SK-N-SH treated with all-trans-retinoic acid at 6 μM for 48 hours (cell line): ENCODE results near the gene FAM114A1.

Experiments used
- ATAC-seq: fragments of 200-7000 bp; cut with Tn5 transposase; 3 replicates; pipeline ENCODE4 v1.9.1; 2020; ENCODE audit warnings: mild to moderate bottlenecking, moderate library complexity
- ARNTL ChIP-seq: fragments of 450-650 bp; formaldehyde crosslinking; IDR thresholded peaks from 2 replicates; pipeline ENCODE4 v1.5.0; 2020; ENCODE audit warnings: low read depth, mild to moderate bottlenecking, moderate library complexity, borderline replicate concordance
- CREB5 ChIP-seq: fragments of 250-450 bp; sonication (Bioruptor Pico); IDR thresholded peaks from 2 replicates; pipeline ENCODE4 v1.5.1; 2020; ENCODE audit warnings: low read depth, mild to moderate bottlenecking, moderate library complexity
- CSDC2 ChIP-seq: fragments of 250-450 bp; sonication (Bioruptor Pico); IDR thresholded peaks from 2 replicates; pipeline ENCODE4 v1.5.0; 2020; ENCODE audit warnings: mild to moderate bottlenecking, moderate library complexity
- CSRNP3 ChIP-seq: fragments of 250-450 bp; sonication (Bioruptor Pico); IDR thresholded peaks from 2 replicates; pipeline ENCODE4 v1.5.1; 2021; ENCODE audit warnings: mild to moderate bottlenecking, moderate library complexity
- GLIS3 ChIP-seq: fragments of 250-450 bp; sonication (Bioruptor Pico); IDR thresholded peaks from 2 replicates; pipeline ENCODE4 v1.5.0; 2020; ENCODE audit warnings: mild to moderate bottlenecking, moderate library complexity
- PATZ1 ChIP-seq: fragments of 250-450 bp; sonication (Bioruptor Pico); IDR thresholded peaks from 2 replicates; pipeline ENCODE4 v1.8.0; 2020; ENCODE audit warnings: mild to moderate bottlenecking, moderate library complexity, borderline replicate concordance
- POU6F1 ChIP-seq: fragments of 250-450 bp; sonication (Bioruptor Pico); IDR thresholded peaks from 2 replicates; pipeline ENCODE4 v1.8.0; 2021; ENCODE audit warnings: low read depth, mild to moderate bottlenecking, moderate library complexity, borderline replicate concordance
- PPARA ChIP-seq: fragments of 250-450 bp; sonication (Bioruptor Pico); IDR thresholded peaks from 2 replicates; pipeline ENCODE4 v1.5.0; 2020; ENCODE audit warnings: mild to moderate bottlenecking, borderline replicate concordance
- SNAI2 ChIP-seq: fragments of 250-450 bp; sonication (Bioruptor Pico); IDR thresholded peaks from 2 replicates; pipeline ENCODE4 v1.5.0; 2020; ENCODE audit warnings: mild to moderate bottlenecking, moderate library complexity
- TCF4 ChIP-seq: fragments of 250-450 bp; sonication (Bioruptor Pico); IDR thresholded peaks from 2 replicates; pipeline ENCODE4 v1.8.0; 2021; ENCODE audit warnings: mild to moderate bottlenecking, moderate library complexity, borderline replicate concordance
- TOX ChIP-seq: fragments of 250-450 bp; sonication (Bioruptor Pico); IDR thresholded peaks from 2 replicates; pipeline ENCODE4 v1.8.0; 2021; ENCODE audit warnings: mild to moderate bottlenecking, moderate library complexity, borderline replicate concordance
- TSHZ2 ChIP-seq: fragments of 250-450 bp; sonication (Bioruptor Pico); IDR thresholded peaks from 2 replicates; pipeline ENCODE4 v1.5.0; 2020; ENCODE audit warnings: mild to moderate bottlenecking, moderate library complexity
- ZC3H10 ChIP-seq: fragments of 250-450 bp; sonication (Bioruptor Pico); IDR thresholded peaks from 2 replicates; pipeline ENCODE4 v1.5.1; 2021; ENCODE audit warnings: mild to moderate bottlenecking, moderate library complexity
- ZFP3 ChIP-seq: fragments of 250-450 bp; sonication (Bioruptor Pico); IDR thresholded peaks from 2 replicates; pipeline ENCODE4 v1.5.0; 2020; ENCODE audit warnings: mild to moderate bottlenecking, moderate library complexity
- ZFP30 ChIP-seq: fragments of 450-650 bp; formaldehyde crosslinking; IDR thresholded peaks from 2 replicates; pipeline ENCODE4 v1.5.0; 2022; ENCODE audit warnings: mild to moderate bottlenecking, moderate library complexity
- ZNF565 ChIP-seq: fragments of 450-650 bp; formaldehyde crosslinking; conservative IDR thresholded peaks from 2 replicates; pipeline ENCODE4 v1.5.0; 2020; ENCODE audit warnings: low read depth, mild to moderate bottlenecking, moderate library complexity
- ZNF70 ChIP-seq: fragments of 450-650 bp; formaldehyde crosslinking; IDR thresholded peaks from 2 replicates; pipeline ENCODE4 v1.5.0; 2020; ENCODE audit warnings: mild to moderate bottlenecking, moderate library complexity
- ZNF8 ChIP-seq: fragments of 450-650 bp; formaldehyde crosslinking; IDR thresholded peaks from 2 replicates; pipeline ENCODE4 v1.5.0; 2020; ENCODE audit warnings: mild to moderate bottlenecking, moderate library complexity

FAM114A1 gene

GRCh38 chr4:38855466-38855865, 12.1 kb upstream of the FAM114A1 start:
- no peak for ATAC-seq
- TF ChIP-seq ZC3H10 (CRISPR knock-in tag) (no peak), ZNF8 (CRISPR knock-in tag) (no peak), PATZ1 (CRISPR knock-in tag) (no peak), PPARA (CRISPR knock-in tag) (no peak), CREB5 (CRISPR knock-in tag) (no peak), ZNF565 (CRISPR knock-in tag) (no peak), CSRNP3 (CRISPR knock-in tag) (no peak), ZNF70 (CRISPR knock-in tag) (no peak), TCF4 (CRISPR knock-in tag) (no peak), SNAI2 (CRISPR knock-in tag) (no peak), POU6F1 (CRISPR knock-in tag) (no peak), CSDC2 (no peak), ZFP30 (CRISPR knock-in tag) (no peak)

- ATAC-seq, result no peak
- TF ChIP-seq TSHZ2 (CRISPR knock-in tag) (no peak), ZC3H10 (CRISPR knock-in tag) (no peak), ZFP3 (CRISPR knock-in tag) (no peak), GLIS3 (CRISPR knock-in tag) (no peak), CSRNP3 (CRISPR knock-in tag) (no peak), ZFP30 (CRISPR knock-in tag) (no peak), PPARA (CRISPR knock-in tag) (no peak), ARNTL (CRISPR knock-in tag) (no peak), TOX (CRISPR knock-in tag) (no peak), PATZ1 (CRISPR knock-in tag) (no peak)
These were observed 11.6 kb upstream of the FAM114A1 start for GRCh38 chr4:38856046-38856445.
